HCT116 (cell line): ENCODE measurements around the gene WWOX. TPM values are rescaled to one million over a fixed set of nuclear protein-coding genes. Genes with fewer than 3 reads are reported as not detected.

Experiments used
- ATAC-seq: fragments of 200-7000 bp; cut with Tn5 transposase; 2 replicates; pipeline ENCODE4 v1.9.1; 2020; ENCODE audit warnings: mild to moderate bottlenecking, moderate library complexity
- BruUV-seq: library from RNA; stranded (reverse); fragments of 400-500 nt; replicated peaks from 2 replicates; lab custom pipeline; 2021; lab: Mats Ljungman, UMichigan
- CTCF ChIA-PET: fragments of 300-600 bp; sonication (Branson Sonifier 250); formaldehyde crosslinking; loops from one replicate; lab custom pipeline; 2021; ENCODE audit warnings: antibody characterized with exemption; lab: Charles Lee
- POLR2A ChIA-PET: fragments of 300-600, 350-600 bp; sonication (Branson Sonifier 250); formaldehyde crosslinking; loops from one replicate; lab custom pipeline; 2021; ENCODE audit warnings: antibody characterized with exemption; lab: Charles Lee
- RAD21 ChIA-PET, 2 experiments: fragments of 300-600 bp; sonication (Branson Sonifier 250); formaldehyde crosslinking; loops; one replicate each; lab custom pipeline; 2023; ENCODE audit warnings: low total read pairs in 2 of 2; ENCODE audit not compliant: uncharacterized antibody in 2 of 2, unreplicated experiment in 2 of 2, low non-redundant PET in 1 of 2; lab: Charles Lee
- DNase-seq: peaks from one replicate; pipeline ENCODE4 v3.0.0-alpha.2; 2010; ENCODE audit warnings: low read depth, low spot score
- H2AFZ ChIP-seq: fragments of 200-600 bp; shearing (Covaris generic), sonication (generic); 2 replicates; pipeline ENCODE4 v1.6.1; 2017; ENCODE audit warnings: low read depth, mixed run types, mixed read lengths, antibody characterized with exemption, low read length; ENCODE audit not compliant: poor library complexity, severe bottlenecking
- H3K27ac ChIP-seq: 2 replicates; pipeline ENCODE4 v1.5.1; 2012; ENCODE audit warnings: low read depth, low read length
- H3K27me3 ChIP-seq: fragments of 200-600 bp; sonication (generic); 2 replicates; pipeline ENCODE4 v1.6.1; 2016; ENCODE audit warnings: mixed run types, low read length, mixed read lengths; ENCODE audit not compliant: insufficient read depth
- H3K36me3 ChIP-seq, 2 experiments: fragments of 200-500 bp in 1 of 2; fragments of 200-600 bp in 1 of 2; sonication (Bioruptor generic) in 1 of 2; sonication (generic) in 1 of 2; 2 replicates each; pipeline versions ENCODE4 v1.5.1 to v1.6.1; 2014 to 2016; ENCODE audit warnings: low read length in 2 of 2, inconsistent platforms in 1 of 2, mixed read lengths in 1 of 2, mixed run types in 1 of 2; ENCODE audit not compliant: insufficient read depth in 2 of 2, control insufficient read depth in 1 of 2
- H3K4me1 ChIP-seq, 2 experiments: fragments of 200-600 bp in 1 of 2; sonication (generic) in 1 of 2; 2 replicates each; pipeline versions ENCODE4 v1.5.1 to v1.6.1; 2012 to 2017; ENCODE audit warnings: low read length in 2 of 2, inconsistent platforms in 1 of 2, mild to moderate bottlenecking in 1 of 2, mixed read lengths in 1 of 2, mixed run types in 1 of 2, moderate library complexity in 1 of 2; ENCODE audit not compliant: insufficient read depth in 2 of 2, control insufficient read depth in 1 of 2
- H3K4me2 ChIP-seq: fragments of 200-600 bp; sonication (generic); 2 replicates; pipeline ENCODE4 v1.6.1; 2017; ENCODE audit warnings: mixed run types, low read length, mixed read lengths
- H3K4me3 ChIP-seq, 2 experiments: fragments of 200-600 bp in 1 of 2; sonication (generic) in 1 of 2; replicated peaks in 1 of 2; 2 replicates each; pipeline ENCODE4 v1.5.1; 2011 to 2016; ENCODE audit warnings: low read length in 2 of 2, control low read depth in 1 of 2, low read depth in 1 of 2, mild to moderate bottlenecking in 1 of 2, mixed read lengths in 1 of 2, mixed run types in 1 of 2
- H3K79me2 ChIP-seq: fragments of 200-600 bp; sonication (generic); 2 replicates; pipeline ENCODE4 v1.6.1; 2017; ENCODE audit warnings: mild to moderate bottlenecking, mixed run types, low read length, moderate library complexity, mixed read lengths; ENCODE audit not compliant: insufficient read depth
- H3K9ac ChIP-seq: fragments of 200-600 bp; sonication (generic); 2 replicates; pipeline ENCODE4 v1.6.1; 2016; ENCODE audit warnings: low read length, mixed read lengths
- H3K9me2 ChIP-seq: fragments of 200-600 bp; sonication (generic), shearing (Covaris generic); 2 replicates; pipeline ENCODE4 v1.6.1; 2017; ENCODE audit warnings: mixed run types, mild to moderate bottlenecking, moderate library complexity; ENCODE audit not compliant: insufficient read depth
- H3K9me3 ChIP-seq, 2 experiments: fragments of 200-500 bp in 1 of 2; fragments of 200-600 bp in 1 of 2; sonication (Bioruptor generic) in 1 of 2; sonication (generic) in 1 of 2; 2 replicates each; pipeline ENCODE4 v1.6.1; 2014 to 2017; ENCODE audit warnings: low read length in 2 of 2, mixed read lengths in 2 of 2, inconsistent platforms in 1 of 2, low read depth in 1 of 2, mild to moderate bottlenecking in 1 of 2, mixed run types in 1 of 2, moderate library complexity in 1 of 2; ENCODE audit not compliant: control insufficient read depth in 1 of 2, insufficient read depth in 1 of 2
- H4K20me1 ChIP-seq: fragments of 200-600 bp; sonication (generic), shearing (Covaris generic); 2 replicates; pipeline ENCODE4 v1.6.1; 2017; ENCODE audit warnings: mixed run types, mild to moderate bottlenecking, moderate library complexity; ENCODE audit not compliant: insufficient read depth
- ELF1 ChIP-seq: IDR thresholded peaks from 2 replicates; pipeline ENCODE4 v1.6.1; 2012; ENCODE audit warnings: low read depth, borderline replicate concordance
- EZH2 ChIP-seq: fragments of 200-600 bp; sonication (generic); IDR thresholded peaks from 2 replicates; pipeline ENCODE4 v1.6.1; 2017; ENCODE audit warnings: antibody characterized with exemption, mixed run types
- EZH2phosphoT487 ChIP-seq: fragments of 200-600 bp; IDR thresholded peaks from 2 replicates; pipeline ENCODE4 v1.6.1; 2018; ENCODE audit warnings: antibody characterized with exemption, borderline replicate concordance
- FOSL1 ChIP-seq: IDR thresholded peaks from 2 replicates; pipeline ENCODE4 v1.6.1; 2012; ENCODE audit warnings: low read depth
- JUND ChIP-seq: IDR thresholded peaks from 2 replicates; pipeline ENCODE4 v1.6.1; 2012
- POLR2A ChIP-seq: IDR thresholded peaks from 2 replicates; pipeline ENCODE4 v1.7.0; 2011; ENCODE audit warnings: borderline replicate concordance; ENCODE audit not compliant: insufficient read depth, insufficient read length; ENCODE audit errors: extremely low read depth
- POLR2AphosphoS5 ChIP-seq: IDR thresholded peaks from 2 replicates; pipeline ENCODE4 v1.6.1; 2011; ENCODE audit warnings: mild to moderate bottlenecking, low read depth, low read length, moderate library complexity
- RAD21 ChIP-seq: IDR thresholded peaks from 2 replicates; pipeline ENCODE4 v1.6.1; 2012; ENCODE audit warnings: low read depth, mild to moderate bottlenecking
- SP1 ChIP-seq: IDR thresholded peaks from 2 replicates; pipeline ENCODE4 v1.6.1; 2012; ENCODE audit warnings: low read depth
- SRF ChIP-seq: IDR thresholded peaks from 2 replicates; pipeline ENCODE4 v1.6.1; 2012; ENCODE audit warnings: low read depth
- TCF7L2 ChIP-seq: IDR thresholded peaks from 2 replicates; pipeline ENCODE4 v1.7.0; 2011; ENCODE audit warnings: borderline replicate concordance, inconsistent platforms; ENCODE audit not compliant: insufficient read depth, insufficient read length; ENCODE audit errors: extremely low read depth
- YY1 ChIP-seq: IDR thresholded peaks from 2 replicates; pipeline ENCODE4 v1.6.1; 2011; ENCODE audit warnings: low read length, low read depth, moderate library complexity, mild to moderate bottlenecking; ENCODE audit not compliant: insufficient replicate concordance; ENCODE audit errors: extremely low read depth
- ZFX ChIP-seq: fragments of 450-650 bp; IDR thresholded peaks from 2 replicates; pipeline ENCODE4 v1.6.1; 2017
- ZNF274 ChIP-seq: fragments of 200-500 bp; sonication (Bioruptor generic); IDR thresholded peaks from 2 replicates; pipeline ENCODE4 v1.6.1; 2014; ENCODE audit warnings: mild to moderate bottlenecking, low read depth, low read length, inconsistent platforms
- intact Hi-C: fragments of 100-400 bp; cut with micrococcal nuclease; formaldehyde crosslinking; loops from 2 replicates; pipeline ENCODE4 v1.10.0; 2022
- total RNA-seq: library from RNA; stranded (reverse); gene quantifications from one replicate; pipeline ENCODE4 v1.2.1, GENCODE V29; 2021; ENCODE audit not compliant: unreplicated experiment
- TF ChIP-seq, protein P1 (sequence below): IDR thresholded peaks from 2 replicates; pipeline ENCODE4 v1.6.1; 2011; ENCODE audit warnings: mild to moderate bottlenecking, low read length, moderate library complexity; ENCODE audit not compliant: insufficient replicate concordance; ENCODE audit errors: extremely low read depth
- TF ChIP-seq, protein P2 (sequence below), 3 experiments: fragments of 200-600 bp in 1 of 3; sonication (generic) in 1 of 3; IDR thresholded peaks in 2 of 3; conservative IDR thresholded peaks in 1 of 3; 2 replicates each; pipeline ENCODE4 v1.5.1; 2012 to 2017; ENCODE audit warnings: low read depth in 2 of 3, low read length in 2 of 3, antibody characterized with exemption in 1 of 3, borderline replicate concordance in 1 of 3, control low read depth in 1 of 3, mild to moderate bottlenecking in 1 of 3, mixed read lengths in 1 of 3, mixed run types in 1 of 3, moderate library complexity in 1 of 3; ENCODE audit not compliant: insufficient read depth in 1 of 3
- TF ChIP-seq, protein P3 (sequence below): IDR thresholded peaks from 2 replicates; pipeline ENCODE4 v1.6.1; 2012
- TF ChIP-seq, protein P4 (sequence below): IDR thresholded peaks from 2 replicates; pipeline ENCODE4 v1.6.1; 2012; ENCODE audit warnings: low read depth

WWOX gene
- total RNA-seq, 1 experiment from 2014 or later: 13.7 TPM

DNA sequence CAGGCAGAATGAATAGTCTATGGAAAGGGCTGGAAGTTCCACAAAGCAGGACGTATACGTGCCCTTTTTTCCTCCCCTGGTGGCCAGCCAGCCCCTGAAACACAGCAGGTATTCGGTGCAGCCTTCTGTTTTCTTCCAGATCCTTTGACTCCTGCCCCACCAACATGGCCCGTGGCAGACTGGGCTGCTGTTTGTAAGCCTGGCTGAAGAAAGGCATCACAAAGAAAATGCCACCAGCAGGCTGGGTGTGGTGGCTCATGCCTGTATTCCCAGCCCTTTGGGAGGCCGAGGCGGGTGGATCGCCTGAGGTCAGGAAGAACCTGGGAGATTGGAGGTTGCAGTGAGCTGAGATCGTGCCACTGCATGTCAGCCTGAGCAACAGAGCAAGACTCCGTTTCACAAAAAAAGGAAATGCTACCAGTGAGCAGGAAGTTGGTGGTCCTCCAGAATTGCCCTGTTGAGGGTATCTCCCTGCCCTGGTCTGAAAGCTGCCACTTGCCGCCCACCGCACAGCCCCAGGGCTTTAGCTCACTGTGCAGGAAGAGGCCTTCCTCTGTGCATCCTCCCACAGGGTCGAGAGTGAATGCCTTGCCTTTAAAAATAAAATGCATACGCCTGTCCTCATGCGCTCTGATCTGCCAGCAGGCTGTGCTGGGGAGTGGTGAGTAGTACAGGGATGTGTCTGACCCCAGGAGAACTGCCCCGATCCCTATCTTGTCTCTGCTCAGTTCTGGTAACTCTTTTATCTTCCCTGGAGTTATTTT is 913.4 kb downstream of the WWOX start:
- Histone ChIP-seq H4K20me1 (no peaks in the 10 kb centered on the region), H2AFZ (no peak overlapping the region), H3K79me2 (no peaks in the 10 kb centered on the region), H3K9me3 (peaks cover 0 to 9% of the 10 kb centered on the region in 2 experiments; a peak in 2 of 4 replicates), H3K4me3 (no peak overlapping the region), H3K4me2 (no peak overlapping the region), H3K4me1 (no peaks in the 10 kb centered on the region), H3K36me3 (no peaks in the 10 kb centered on the region), H3K9ac (no peak overlapping the region), H3K27ac (no peak overlapping the region), H3K27me3 (no peaks in the 10 kb centered on the region), H3K9me2 (no peaks in the 10 kb centered on the region)
- no peak for ATAC-seq
- RAD21 ChIA-PET: no interaction called here
- TF ChIP-seq EZH2 (no peak), ZFX (no peak), RAD21 (no peak), JUND (no peak), ZNF274 (no peak), ELF1 (no peak), SP1 (no peak), SRF (no peak), YY1 (no peak), TCF7L2 (no peak), EZH2phosphoT487 (no peak), POLR2A (no peak), FOSL1 (no peak), POLR2AphosphoS5 (no peak)
- TF ChIP-seq, protein P1, sequence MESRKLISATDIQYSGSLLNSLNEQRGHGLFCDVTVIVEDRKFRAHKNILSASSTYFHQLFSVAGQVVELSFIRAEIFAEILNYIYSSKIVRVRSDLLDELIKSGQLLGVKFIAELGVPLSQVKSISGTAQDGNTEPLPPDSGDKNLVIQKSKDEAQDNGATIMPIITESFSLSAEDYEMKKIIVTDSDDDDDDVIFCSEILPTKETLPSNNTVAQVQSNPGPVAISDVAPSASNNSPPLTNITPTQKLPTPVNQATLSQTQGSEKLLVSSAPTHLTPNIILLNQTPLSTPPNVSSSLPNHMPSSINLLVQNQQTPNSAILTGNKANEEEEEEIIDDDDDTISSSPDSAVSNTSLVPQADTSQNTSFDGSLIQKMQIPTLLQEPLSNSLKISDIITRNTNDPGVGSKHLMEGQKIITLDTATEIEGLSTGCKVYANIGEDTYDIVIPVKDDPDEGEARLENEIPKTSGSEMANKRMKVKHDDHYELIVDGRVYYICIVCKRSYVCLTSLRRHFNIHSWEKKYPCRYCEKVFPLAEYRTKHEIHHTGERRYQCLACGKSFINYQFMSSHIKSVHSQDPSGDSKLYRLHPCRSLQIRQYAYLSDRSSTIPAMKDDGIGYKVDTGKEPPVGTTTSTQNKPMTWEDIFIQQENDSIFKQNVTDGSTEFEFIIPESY: no peak
- TF ChIP-seq, protein P2, sequence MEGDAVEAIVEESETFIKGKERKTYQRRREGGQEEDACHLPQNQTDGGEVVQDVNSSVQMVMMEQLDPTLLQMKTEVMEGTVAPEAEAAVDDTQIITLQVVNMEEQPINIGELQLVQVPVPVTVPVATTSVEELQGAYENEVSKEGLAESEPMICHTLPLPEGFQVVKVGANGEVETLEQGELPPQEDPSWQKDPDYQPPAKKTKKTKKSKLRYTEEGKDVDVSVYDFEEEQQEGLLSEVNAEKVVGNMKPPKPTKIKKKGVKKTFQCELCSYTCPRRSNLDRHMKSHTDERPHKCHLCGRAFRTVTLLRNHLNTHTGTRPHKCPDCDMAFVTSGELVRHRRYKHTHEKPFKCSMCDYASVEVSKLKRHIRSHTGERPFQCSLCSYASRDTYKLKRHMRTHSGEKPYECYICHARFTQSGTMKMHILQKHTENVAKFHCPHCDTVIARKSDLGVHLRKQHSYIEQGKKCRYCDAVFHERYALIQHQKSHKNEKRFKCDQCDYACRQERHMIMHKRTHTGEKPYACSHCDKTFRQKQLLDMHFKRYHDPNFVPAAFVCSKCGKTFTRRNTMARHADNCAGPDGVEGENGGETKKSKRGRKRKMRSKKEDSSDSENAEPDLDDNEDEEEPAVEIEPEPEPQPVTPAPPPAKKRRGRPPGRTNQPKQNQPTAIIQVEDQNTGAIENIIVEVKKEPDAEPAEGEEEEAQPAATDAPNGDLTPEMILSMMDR (IDR thresholded peaks at IDR 0.05 in 2 of 3, conservative IDR thresholded peaks at IDR 0.05 in 1 of 3; ENCODE audit: borderline replicate concordance in 1 of 3, insufficient read depth in 1 of 3, low read depth in 2 of 3, low read length in 2 of 3): no peak
- TF ChIP-seq, protein P3, sequence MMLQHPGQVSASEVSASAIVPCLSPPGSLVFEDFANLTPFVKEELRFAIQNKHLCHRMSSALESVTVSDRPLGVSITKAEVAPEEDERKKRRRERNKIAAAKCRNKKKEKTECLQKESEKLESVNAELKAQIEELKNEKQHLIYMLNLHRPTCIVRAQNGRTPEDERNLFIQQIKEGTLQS: no peak
- TF ChIP-seq, protein P4, sequence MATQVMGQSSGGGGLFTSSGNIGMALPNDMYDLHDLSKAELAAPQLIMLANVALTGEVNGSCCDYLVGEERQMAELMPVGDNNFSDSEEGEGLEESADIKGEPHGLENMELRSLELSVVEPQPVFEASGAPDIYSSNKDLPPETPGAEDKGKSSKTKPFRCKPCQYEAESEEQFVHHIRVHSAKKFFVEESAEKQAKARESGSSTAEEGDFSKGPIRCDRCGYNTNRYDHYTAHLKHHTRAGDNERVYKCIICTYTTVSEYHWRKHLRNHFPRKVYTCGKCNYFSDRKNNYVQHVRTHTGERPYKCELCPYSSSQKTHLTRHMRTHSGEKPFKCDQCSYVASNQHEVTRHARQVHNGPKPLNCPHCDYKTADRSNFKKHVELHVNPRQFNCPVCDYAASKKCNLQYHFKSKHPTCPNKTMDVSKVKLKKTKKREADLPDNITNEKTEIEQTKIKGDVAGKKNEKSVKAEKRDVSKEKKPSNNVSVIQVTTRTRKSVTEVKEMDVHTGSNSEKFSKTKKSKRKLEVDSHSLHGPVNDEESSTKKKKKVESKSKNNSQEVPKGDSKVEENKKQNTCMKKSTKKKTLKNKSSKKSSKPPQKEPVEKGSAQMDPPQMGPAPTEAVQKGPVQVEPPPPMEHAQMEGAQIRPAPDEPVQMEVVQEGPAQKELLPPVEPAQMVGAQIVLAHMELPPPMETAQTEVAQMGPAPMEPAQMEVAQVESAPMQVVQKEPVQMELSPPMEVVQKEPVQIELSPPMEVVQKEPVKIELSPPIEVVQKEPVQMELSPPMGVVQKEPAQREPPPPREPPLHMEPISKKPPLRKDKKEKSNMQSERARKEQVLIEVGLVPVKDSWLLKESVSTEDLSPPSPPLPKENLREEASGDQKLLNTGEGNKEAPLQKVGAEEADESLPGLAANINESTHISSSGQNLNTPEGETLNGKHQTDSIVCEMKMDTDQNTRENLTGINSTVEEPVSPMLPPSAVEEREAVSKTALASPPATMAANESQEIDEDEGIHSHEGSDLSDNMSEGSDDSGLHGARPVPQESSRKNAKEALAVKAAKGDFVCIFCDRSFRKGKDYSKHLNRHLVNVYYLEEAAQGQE: no peak
- intact Hi-C loops: no loop called here
- BruUV-seq: no TSS peak
- CTCF ChIA-PET: no interaction called here
- POLR2A ChIA-PET: no interaction called here
- no peak for DNase-seq
